Activated T-helper 1 cell treated with Interleukin-2 at 50 U/mL for 16 hours (primary cell): ENCODE measurements around the gene EEPD1.
A peak's percentile ranks its signal among the peaks of the same experiment; 100 is the strongest.
"Not testable (repeated sequence)": the region's sequence is repeated elsewhere in the genome, so short reads cannot be mapped to it uniquely, and the experiment has no call there.

Source experiments
- DNase-seq: peaks from one replicate; pipeline ENCODE4 v3.0.0-alpha.2; 2020; ENCODE audit warnings: low read depth

Gene EEPD1

DNA sequence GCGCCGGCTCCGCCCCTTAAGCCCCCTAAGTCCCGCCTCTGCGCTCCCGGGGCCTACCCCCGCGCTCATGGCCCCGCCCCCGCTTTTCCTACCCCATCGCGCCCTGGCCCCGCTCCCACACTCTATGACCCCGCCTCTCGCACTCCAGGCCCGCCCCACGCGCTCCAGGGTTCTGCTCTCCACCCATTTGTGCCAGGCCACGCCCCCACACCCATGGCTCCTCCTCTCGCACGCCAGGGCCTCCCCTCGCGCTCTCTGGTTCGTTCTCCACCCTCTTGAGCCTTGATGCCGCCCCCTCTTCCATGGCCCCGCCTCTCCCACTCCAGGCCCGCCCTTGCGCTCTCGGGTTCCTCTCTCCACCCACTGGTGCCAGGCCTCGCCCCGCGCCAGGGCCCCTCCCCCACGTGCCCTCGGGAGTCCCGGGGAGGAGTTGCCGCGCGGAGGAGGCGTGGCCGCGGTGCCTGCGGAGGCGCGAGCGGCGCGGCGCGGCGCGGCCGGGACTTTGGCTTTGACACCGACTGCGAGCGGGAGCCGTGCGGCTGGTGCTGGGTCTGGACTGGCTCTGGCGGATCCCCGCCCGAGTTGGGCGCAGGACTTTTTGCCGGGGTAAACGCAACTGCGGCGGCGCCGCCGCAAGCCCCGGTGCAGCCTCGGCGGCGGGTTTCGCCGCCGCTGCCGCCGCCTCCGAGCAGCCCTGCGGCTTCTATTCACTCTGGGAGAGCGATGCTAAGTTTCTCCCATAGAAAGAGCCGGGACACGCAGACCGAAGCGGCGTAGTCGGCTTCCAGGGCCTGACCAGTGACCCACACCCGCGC is at the start of gene EEPD1:
EEPD1 (plus strand) TSS at position 499 of the 815 bp plus-strand sequence. CDS start 1,071 bp downstream, outside the sequence.
- peak; percentile 99 for DNase-seq

DNA sequence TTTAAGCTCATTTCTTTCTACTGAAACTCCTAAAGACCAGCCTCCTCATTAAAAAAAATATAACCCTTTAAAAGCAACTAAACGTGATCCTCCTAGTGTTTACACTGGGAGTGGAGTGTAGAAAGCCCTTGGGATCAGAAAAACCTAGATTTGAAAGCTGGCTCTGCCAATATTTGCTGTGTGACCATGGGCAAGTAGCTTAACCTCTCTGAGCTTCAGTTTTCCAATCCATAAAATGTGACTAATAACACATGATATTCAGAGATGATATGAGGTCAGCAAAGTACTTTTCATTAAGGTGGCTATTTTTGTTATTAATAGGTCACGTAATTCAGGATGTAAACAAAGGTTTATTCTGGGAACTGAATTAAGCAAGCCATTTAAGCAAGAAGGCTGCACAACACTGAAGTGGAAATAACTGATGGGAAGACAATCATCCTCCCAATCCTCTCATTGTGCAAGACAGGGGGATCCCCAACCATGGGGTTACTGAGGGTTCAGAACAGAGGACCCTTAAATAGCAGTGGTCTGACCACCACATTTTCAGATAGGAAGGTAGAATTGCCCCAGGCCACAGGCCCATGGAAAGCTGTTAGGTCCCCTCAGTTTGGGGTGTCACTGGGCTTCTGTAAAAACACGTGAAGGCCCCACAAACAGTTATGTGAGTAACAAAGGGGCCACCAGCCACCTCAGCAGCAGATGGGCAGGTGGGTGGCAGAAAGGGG is 49.1 kb upstream of the EEPD1 start:
- DNase-seq: no peak

DNA sequence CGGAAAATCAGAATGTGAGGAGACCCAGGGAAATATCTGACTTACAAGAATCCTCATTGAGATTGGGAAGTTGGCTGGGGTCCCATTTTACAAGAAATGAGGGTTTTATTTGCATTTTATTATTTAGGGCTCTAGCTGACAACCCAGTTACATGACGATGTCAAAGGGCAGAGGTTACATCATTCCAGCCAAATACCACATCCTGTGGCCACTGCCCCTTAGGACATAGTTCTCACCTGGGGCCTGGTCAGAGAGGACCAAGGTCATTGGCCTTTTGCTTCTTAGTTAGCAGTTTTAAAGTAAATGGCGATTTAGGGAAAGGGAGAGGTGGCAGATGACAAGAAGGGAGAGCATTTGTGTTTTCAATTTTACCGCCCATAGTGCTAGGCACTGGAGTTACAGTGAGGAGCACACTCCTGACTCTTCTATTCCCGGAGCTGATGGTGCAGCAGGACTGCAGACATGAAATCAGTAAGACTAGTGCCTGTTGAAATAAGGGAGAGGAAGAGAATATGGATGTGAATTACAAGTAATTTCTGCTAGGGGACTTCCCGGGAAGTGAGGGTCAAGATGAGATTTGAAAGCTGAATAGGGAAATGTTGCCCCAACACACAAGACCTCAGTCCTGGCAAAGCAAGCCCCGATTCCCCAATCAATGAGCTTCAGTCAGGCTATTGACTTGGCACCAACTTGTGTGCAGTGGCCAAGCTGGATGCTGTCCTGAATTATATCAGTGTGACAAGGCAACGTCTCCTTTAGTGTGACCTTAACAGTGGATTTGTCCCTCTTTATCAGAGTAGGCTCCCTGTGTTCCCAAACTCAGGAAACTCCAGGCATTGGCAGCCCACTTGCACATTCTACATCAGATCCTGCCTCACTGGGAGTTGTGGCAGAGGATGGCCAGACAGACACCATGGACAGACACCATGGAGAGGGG is 45.8 kb upstream of the EEPD1 start:
- DNase-seq: not testable (repeated sequence)

DNA sequence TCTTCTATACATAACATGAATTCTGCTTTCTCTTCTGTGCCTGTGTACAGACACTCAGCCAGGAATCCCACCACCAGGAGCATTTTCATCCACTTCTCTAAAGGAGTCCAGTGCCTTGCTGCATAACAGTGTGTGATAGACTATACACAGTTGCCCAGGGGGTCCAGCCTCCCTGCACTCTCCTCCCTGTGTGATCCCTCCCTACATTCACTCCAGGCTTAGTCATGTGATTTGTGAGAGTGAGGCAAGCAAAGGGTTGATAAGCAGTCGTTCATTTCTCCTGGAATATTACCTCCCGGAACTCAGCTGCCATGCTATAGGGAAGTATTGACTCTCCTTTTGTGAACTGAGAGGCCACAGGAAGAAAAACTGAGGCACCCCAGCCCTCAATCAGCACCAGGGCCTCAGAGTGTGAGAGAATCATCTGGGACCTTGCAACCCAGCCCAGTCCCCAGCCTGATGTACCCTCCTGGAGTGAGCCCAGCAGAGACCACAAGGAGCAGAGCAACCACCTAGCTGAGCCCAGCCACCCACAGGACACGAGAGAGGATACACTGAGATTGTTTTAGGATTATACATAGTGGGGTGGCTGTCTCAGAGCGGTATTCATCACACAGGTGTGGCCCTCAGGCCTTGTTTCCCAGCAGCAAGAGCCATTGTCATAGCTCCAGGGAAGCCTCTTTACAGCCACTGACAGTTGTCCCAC is 45.0 kb upstream of the EEPD1 start:
- DNase-seq: no peak

DNA sequence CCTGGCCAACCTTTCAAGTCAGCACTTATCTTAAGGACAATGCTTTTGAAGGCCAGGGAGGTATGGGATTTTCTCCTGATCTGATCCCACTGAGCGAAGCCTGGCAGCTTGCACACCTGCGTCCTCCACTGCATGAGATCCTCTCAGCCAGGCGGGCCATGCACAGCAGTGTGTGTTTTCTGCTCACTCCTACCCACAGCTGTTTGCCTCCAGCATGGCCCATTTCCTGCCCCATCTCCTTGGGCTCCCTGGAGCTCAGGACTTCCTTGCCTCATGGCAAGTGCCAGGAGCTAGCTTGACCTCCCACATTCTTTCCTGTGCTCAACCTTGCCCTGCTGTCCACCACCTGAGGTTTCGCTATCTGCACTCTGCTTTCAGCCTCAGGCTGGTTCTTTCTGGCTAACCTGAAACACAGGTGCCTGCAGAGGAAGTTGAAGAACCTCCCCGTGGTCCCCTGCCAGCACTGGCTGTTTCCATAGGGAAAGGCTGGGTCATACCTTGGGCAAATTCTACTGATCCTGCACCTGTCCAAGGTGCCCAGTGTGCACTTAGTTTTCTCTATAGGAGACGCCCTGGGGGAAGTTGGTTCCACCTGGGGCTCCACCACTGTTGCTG is 43.9 kb upstream of the EEPD1 start:
- no peak for DNase-seq

DNA sequence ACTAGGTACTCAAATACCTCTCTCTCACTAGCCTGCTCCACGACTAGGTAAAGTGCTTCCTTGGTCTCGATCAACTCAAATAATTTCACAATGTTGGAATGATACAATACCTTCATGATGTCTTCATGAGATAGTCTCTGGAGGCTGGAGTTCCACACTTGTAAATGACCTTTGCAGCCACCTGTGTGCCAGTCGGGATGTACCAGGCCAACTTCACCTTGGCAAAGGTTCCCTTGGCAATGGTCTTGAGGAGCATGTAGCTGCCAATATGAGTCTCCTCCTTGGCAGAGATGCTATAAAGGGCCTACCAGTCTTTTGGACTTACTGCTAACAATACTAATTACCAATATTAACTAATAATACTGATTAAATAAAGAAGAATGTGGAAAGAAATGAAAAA is 42.5 kb upstream of the EEPD1 start:
- DNase-seq: no peak

DNA sequence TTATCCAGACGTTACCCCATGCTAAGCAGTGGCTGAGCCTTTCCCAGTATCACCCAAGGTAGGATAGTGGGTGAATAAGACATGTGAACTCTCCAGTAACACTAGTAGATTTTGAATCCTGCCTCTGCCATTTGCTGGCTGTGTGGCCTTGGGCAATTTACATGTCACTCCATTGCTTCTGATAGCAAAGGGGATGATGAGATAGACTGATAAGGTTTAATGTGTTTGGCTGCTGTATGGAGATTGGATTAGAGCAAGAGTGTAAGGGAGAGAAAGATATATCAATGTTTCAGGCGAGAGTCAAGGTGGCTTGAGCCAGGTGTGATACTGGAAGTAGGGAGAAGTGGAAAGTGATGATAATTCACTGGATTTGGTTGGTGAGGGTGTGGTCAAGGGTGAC is 40.1 kb upstream of the EEPD1 start:
- DNase-seq: no peak

DNA sequence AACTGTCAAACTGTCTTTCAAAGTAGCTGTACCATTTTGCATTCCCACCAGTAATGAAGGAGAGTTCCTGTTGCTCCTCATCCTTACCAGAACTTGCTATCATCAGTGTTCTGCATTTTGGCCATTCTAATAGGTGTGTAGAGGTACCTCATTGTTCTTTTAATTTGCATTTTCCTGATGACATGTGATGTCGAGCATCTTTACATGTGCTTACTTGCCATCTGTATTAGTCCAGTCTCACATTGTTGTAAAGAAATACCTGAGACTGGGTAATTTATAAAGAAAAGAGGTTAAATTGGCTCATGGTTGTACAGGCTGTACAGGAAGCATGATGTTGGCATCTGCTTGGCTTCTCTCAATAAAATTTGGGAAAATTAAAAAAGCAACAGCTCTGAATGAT is 38.7 kb upstream of the EEPD1 start:
- no peak for DNase-seq

DNA sequence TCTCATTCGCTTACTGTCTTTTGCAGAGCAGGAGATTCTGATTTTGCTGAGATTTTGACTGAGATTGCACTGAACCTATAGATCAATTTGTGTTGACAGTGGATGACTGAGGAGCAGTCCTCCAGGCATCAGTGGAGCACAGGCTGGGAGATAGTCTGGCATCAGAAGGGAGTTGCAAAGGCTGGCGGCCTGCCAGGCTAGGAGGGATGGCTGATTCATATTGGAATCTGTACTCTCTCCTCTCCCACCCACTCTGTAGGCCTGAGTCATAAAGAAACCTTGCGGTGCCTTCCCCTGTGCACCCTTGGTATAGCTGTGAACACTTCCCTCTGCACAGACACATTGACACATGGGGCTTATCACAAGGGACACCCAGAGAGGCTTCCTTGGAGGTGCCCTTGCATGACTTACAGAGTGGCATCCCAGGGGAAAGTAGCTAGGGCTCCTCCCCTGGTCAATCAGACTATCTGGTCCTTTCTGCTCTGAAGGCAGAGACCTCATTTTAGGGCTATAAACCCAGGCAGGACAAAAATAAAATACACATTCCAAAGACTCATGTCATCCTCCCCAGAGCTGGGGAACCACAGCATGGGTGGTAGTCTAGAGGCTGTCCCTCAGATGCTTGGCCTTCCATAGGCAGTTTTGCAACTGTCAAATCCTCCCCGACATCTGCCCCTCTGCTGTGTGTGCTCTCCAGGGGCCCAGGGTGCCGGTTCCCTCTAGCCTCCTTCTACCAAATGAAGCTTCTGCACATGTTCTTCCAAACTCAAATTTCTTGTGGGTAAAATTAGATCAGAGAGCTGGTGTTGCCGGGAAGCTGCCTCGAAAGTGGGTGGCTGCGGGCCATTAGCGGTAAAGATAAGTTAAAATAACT is 37.4 kb upstream of the EEPD1 start:
- peak; percentile 14 for DNase-seq

DNA sequence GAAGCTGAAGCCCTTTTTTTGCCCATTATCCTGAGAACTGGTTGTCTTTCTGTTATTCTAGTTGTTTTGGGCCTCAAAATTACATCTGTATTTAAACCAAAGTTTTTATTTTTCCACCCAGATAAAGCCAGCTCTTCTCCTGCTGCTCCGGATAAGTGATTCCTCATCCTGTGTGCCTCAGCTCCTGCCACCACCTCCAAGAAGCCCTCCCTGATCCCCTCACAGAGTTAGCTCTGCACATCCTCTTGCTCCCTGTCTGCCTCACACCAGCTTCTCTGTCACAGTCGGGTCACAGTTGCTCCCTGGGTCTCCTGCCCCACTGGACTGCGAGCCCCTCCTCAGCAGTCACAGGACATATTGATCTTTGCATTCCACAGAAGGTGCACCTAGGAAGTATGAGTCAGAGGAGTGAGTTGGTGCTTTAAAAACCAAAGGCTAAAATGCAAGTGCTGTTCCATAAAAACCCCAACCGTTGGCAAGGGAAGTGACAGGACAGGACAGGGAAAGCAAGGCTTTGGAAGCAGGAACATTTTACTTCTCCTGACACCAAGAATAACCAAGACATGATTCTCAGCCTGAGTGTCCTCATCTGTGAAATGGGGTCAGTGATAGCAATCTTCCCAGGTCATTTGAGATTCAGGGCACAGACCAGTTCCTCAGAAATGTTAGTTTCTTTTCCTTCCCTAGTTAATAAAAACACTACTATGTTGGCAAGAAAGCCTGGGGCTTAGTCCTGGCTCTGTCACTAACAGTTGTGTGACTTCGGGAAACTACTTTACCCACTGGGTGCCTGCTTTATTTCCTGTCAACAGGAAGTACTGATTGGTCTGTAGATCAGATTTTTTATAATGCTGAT is 36.5 kb upstream of the EEPD1 start:
- no peak for DNase-seq

DNA sequence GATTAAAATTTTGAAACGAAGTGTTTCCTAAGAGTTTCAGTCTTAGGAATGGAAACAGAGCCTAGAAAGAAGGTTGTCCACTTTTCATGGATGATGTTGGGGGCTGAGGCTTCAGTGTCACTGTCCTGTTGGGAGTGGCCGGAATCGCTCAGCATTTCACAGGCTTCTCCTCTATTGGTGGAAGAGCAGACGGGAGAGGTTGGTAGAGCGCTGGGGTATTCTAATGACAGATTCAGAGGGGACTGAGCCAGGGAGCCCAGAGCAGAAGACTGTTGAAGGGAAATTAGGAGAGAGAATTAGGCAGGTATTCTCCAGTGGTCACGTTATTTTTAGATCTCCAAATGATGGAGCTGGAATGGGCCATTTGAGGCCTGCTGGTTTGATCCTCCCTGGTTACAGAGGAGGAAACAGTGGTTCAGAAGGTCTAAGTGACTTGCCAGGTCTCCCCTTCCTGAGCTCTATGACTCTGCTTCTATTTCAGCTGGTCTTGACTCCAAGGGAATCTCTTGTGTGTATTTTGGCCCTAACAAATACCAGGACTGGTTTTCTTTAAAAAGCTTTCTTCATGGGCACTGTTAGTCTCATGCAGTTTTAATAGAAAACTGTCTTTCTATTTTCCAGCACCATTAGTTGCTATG is 35.7 kb upstream of the EEPD1 start:
- DNase-seq: no peak

DNA sequence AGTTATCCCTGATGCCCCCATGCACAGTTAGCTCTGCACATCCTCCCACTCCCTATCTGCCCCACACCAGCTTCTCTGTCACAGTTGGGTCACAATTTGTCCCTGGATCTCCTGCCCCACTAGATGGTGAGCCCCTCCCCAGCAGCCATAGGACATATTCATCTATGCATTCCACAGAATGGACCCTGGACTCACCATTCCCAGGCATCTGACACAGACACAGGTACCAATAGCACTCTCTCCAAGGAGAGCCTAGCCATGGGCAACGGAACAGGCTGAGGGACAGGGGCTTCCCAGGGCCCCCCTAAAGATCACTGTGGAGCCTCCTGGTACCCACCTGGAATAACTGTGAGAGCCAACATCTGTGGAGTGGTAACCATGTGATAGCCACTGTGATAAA is 34.7 kb upstream of the EEPD1 start:
- no peak for DNase-seq

DNA sequence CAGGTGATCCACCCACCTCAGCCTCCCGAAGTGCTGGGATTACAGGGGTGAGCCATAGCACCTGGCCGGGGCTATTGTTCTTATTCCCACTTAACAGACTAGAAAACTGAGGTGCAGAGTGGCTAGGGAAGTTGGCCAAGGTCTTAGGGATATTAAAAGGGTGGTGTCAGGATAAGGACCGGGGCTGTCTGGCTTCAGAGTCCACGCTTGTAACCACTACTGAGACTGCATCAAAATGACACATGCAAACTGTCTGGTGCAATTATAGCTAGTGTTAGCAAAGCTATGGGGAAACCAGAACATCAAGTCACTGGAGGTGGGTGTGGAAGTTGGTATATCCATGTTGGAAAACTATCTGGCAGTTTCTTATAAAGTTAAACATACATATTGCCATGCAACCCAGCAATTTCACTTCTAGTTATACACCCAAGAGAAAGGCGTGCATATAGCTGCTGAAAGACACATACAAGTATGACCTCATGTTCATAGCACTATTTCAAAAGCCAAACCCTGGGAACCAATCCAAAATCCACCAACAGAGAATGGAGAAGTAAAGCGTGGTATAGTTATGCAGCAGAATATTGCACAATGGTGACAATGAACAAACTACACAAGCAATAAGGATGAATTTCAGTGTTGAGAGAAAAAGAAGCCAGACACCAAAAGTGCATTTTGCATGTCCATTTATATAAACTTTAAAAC is 33.9 kb upstream of the EEPD1 start:
- no peak for DNase-seq

DNA sequence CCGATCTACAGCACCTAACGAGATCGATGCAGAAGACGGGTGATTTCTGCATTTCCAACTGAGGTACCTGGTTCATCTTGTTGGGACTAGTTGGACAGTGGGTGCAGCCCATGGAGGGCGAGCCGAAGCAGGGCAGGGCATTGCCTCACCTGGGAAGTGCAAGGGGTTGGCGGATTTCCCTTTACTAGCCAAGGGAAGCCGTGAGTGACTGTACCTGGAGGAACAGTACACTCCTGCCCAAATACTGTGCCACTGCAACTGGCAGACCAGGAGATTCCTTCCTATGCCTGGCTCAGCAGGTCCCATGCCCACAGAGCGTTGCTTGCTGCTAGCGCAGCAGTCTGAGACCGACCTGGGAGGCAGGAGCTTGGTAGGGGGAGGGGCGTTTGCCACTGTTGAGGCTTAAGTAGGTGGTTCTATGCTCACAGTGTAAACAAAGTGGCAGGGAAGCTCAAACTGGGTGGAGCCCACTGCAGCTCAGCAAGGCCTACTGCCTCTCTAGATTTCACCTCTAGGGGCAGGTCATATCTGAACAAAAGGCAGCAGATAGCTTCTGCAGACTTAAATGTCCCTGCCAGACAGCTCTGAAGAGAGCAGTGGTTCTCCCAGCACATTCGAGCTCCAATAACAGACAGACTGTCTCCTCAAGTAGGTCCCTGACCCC is 32.9 kb upstream of the EEPD1 start:
- DNase-seq: not testable (repeated sequence)

DNA sequence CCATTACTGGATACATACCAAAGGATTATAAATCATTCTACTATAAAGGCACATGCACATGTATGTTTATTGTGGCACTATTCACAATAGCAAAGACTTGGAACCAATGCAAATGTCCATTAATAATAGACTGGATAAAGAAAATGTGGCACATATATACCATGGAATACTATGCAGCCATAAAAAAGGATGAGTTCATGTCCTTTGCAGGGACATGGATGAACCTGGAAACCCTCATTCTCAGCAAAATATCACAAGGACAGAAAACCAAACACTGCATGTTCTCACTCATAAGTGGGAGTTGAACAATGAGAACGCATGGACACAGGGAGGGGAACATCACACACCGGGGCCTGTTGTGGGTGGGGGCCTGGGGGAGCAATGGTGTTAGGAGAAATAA is 27.4 kb upstream of the EEPD1 start:
- DNase-seq: not testable (repeated sequence)

DNA sequence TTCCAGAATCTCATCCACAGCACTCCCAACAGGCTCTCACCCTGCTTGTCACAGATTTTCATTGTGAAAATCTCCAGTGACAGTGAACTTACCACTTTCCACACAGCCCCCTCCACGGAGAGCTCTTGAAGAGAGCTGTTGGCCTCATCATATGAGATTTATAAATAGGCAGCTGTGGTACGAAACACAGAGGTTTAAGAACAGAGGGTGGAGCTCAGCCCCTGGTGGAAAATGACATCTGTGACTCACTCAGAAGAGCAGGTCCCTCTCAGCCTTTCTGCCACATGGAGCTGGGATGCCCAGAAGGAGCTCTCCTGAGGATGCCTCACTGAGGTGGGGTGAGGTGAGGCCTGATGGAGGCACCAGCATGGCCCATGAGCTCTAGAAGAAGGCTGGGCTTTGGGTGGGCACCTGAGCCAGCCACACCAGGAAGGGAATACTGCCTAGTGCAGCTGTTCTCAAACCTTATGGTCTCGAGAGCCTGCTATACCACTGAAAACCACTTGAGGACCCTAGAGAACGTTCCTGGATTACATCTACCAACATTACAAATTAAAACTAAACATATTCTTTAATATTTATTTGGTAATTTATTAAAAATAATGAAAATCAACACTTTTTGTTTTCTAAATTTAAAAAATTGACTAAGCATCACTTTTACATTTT is 25.8 kb upstream of the EEPD1 start:
- DNase-seq: no peak

DNA sequence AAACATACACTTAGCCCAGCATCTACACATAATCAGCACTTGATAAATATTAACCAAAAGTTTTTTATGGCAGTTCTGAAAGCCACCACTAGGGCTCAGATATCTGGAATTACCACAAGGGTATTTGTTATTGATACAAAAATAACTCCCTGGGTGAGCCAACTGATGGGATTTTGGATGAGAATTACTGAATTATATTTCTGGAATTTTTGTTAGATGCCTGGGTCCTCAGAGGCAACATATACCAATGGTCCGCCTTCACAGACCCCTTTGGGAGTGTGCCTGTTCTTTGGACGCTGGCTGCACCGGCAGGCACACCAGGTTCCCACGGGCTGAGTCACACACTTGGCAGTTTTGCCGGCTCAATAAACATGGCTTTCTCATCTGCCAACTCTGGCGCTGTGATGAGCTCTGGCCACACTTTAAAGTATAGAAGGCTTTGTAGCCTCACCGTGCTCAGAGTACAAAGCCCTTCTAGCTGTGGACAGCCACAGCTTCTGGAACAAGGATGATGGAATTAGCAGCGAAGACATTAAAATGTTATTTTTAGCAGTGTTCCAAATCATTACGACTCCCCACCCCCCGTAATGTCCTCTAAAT is 24.5 kb upstream of the EEPD1 start:
- DNase-seq: no peak
